Left kidney (tissue), 2 donors: ENCODE results near the gene PCDH9. TPM values are rescaled to one million over a fixed set of nuclear protein-coding genes. Genes with fewer than 3 reads are reported as not detected.
"Not testable (repeated sequence)": the region's sequence is repeated elsewhere in the genome, so short reads cannot be mapped to it uniquely, and the experiment has no call there.

Experiments
- DNase-seq: peaks from one replicate; pipeline ENCODE4 v3.0.0-alpha.2; 2013
- polyA plus RNA-seq: library from polyadenylated mRNA; unstranded; fragments of 120-200 nt; gene quantifications from one replicate; pipeline ENCODE4 v1.2.1, GENCODE V29; 2013; ENCODE audit not compliant: insufficient read length

The PCDH9 gene
- polyA plus RNA-seq, 1 donor = 15.3 TPM

- DNase-seq = not testable (repeated sequence)
Measured at GRCh38 chr13:66259426-66259825, 970.7 kb downstream of the PCDH9 start.
